Muscle layer of colon (tissue), 2 donors: ENCODE measurements around the gene AS3MT.
"Not testable (repeated sequence)": the region's sequence is repeated elsewhere in the genome, so short reads cannot be mapped to it uniquely, and the experiment has no call there.

Experiments
- H3K27ac ChIP-seq: one replicate; pipeline ENCODE4 v1.7.0; 2013; ENCODE audit warnings: low read depth, mild to moderate bottlenecking, low read length, moderate library complexity
- H3K27me3 ChIP-seq, 2 donors: one replicate each; pipeline ENCODE4 v1.7.0; 2013; ENCODE audit warnings: low read length in 2 of 2, mild to moderate bottlenecking in 2 of 2; ENCODE audit not compliant: insufficient read depth in 2 of 2, control insufficient read depth in 1 of 2
- H3K36me3 ChIP-seq: one replicate; pipeline ENCODE4 v1.7.0; 2013; ENCODE audit warnings: mild to moderate bottlenecking, low read length; ENCODE audit not compliant: insufficient read depth
- H3K4me1 ChIP-seq: one replicate; pipeline ENCODE4 v1.7.0; 2013; ENCODE audit warnings: mild to moderate bottlenecking, low read length; ENCODE audit not compliant: insufficient read depth
- H3K4me3 ChIP-seq, 2 donors: one replicate each; pipeline ENCODE4 v1.7.0; 2013; ENCODE audit warnings: low read length in 2 of 2, low read depth in 1 of 2, mild to moderate bottlenecking in 1 of 2, moderate library complexity in 1 of 2
- H3K9ac ChIP-seq: one replicate; pipeline ENCODE4 v1.7.0; 2013; ENCODE audit warnings: low read length
- H3K9me3 ChIP-seq: one replicate; pipeline ENCODE4 v1.7.0; 2013; ENCODE audit warnings: mild to moderate bottlenecking, low read length
- donor health status: abdominal sarcoma.
- donor health status: Adenocarcinoma of cecum.

AS3MT gene, protein sequence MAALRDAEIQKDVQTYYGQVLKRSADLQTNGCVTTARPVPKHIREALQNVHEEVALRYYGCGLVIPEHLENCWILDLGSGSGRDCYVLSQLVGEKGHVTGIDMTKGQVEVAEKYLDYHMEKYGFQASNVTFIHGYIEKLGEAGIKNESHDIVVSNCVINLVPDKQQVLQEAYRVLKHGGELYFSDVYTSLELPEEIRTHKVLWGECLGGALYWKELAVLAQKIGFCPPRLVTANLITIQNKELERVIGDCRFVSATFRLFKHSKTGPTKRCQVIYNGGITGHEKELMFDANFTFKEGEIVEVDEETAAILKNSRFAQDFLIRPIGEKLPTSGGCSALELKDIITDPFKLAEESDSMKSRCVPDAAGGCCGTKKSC

GRCh38 chr10:102869258-102870198, at the start of gene AS3MT:
AS3MT (plus strand) TSS chr10:102869470; CDS start chr10:102869593, 123 bp downstream.
- Histone ChIP-seq H3K9me3 (no peaks in the 10 kb centered on the region), H3K27ac (peak within 1 kb of the TSS; percentile 66), H3K9ac (peak within 1 kb of the TSS; percentile 50), H3K4me3 (peak within 1 kb of the TSS; percentile 70 to 74), H3K27me3 (no peaks in the 10 kb centered on the region), H3K4me1 (no peaks in the 10 kb centered on the region), H3K36me3 (peaks cover 3% of the 10 kb centered on the region)

GRCh38 chr10:102820008-102820407, 49.3 kb upstream of the AS3MT start:
- H3K27ac ChIP-seq, H3K36me3 ChIP-seq, H3K27me3 ChIP-seq, H3K4me3 ChIP-seq, H3K9ac ChIP-seq, H3K9me3 ChIP-seq: not testable (repeated sequence)
- H3K4me1 ChIP-seq, result peaks cover 21% of the 10 kb centered on the region

DNA sequence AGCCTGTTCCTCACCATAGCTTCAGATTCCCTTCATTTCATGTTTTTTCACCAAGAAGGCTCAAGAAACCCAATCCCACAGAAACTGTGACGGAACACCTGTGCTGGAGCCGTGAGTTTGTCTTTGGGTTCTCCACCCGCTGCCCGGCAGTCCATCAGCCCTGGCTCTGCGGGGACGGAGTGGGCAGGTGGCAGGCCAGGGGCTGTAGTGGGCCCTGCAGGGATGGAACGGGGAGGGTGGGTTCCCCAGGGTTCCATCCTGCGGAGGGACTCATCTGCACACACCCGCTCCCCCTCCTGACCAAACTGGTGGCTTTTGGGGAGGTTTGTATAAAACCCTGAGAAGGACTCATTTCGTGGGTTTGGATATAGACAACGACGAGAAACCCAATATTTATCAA, 47.0 kb upstream of the AS3MT start:
- Histone ChIP-seq H3K4me3 (no peak overlapping the region), H3K9me3 (no peaks in the 10 kb centered on the region), H3K9ac (no peak overlapping the region), H3K36me3 (no peaks in the 10 kb centered on the region), H3K27me3 (no peaks in the 10 kb centered on the region), H3K27ac (no peak overlapping the region), H3K4me1 (peaks cover 6% of the 10 kb centered on the region)

- no peak overlapping the region for H3K4me3 ChIP-seq
- no peaks in the 10 kb centered on the region for H3K36me3 ChIP-seq
- H3K9me3 ChIP-seq, result no peaks in the 10 kb centered on the region
- no peaks in the 10 kb centered on the region for H3K4me1 ChIP-seq
- no peaks in the 10 kb centered on the region for H3K27me3 ChIP-seq
- no peak overlapping the region for H3K9ac ChIP-seq
- no peak overlapping the region for H3K27ac ChIP-seq
These were observed 44.6 kb upstream of the AS3MT start for GRCh38 chr10:102824664-102825063.

DNA sequence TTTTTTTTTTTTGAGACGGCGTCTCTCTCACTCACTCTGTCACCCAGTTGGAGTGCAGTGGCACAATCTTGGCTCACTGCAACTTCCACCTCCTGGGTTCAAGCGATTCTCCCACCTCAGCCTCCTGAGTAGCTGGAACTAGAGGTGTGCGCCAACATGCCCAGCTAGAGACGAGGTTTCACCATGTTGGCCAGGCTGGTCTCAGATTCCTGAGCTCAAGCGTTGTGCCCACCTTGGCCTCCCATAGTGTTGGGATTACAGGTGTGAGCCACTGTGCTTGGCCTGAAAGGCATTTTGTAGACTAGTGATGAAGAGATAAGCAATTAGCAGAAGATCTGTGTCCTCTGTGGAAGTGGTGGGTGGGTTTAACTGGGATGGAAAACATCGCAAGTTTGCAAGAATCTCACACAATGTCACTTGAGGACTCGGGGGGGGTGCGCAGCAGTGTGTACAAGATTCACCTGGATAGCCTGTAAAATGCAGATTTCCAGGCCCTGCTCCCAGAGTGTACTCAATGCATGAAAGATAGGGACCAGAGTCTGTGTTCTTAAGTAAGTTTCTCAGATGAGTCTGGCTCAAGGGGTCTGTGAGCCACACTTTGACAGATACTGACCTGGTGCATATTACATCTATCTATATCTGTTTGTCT, 43.0 kb upstream of the AS3MT start:
- Histone ChIP-seq H3K36me3 (no peaks in the 10 kb centered on the region), H3K27ac (no peak overlapping the region)

DNA sequence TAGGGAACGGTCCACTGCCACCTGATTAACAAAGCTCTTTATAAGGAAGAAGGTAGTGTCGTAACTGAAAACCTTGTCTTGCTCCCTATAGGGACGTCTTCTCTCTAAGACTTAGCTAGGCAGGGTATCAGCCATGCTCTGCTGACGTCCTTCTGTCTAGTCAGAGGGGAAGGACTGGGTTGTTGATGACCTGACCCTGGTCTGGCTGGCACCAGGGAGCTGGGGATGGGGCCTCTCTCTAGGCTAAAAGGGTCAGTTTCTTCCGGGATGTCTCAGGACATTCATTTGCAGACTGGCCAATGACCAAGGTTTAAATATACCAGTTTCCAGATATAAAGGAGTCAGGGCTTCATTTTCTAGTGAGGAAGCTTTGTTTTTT, 41.7 kb upstream of the AS3MT start:
- Histone ChIP-seq H3K9ac (no peak overlapping the region), H3K9me3 (no peaks in the 10 kb centered on the region), H3K27ac (no peak overlapping the region), H3K27me3 (no peaks in the 10 kb centered on the region), H3K4me1 (no peaks in the 10 kb centered on the region), H3K4me3 (no peak overlapping the region), H3K36me3 (no peaks in the 10 kb centered on the region)

More for the DNA sequence above, 43.0 kb upstream of the AS3MT start:
- H3K9ac ChIP-seq, result no peak overlapping the region
- no peaks in the 10 kb centered on the region for H3K4me1 ChIP-seq
- H3K9me3 ChIP-seq, result no peaks in the 10 kb centered on the region
- no peak overlapping the region for H3K4me3 ChIP-seq
- no peaks in the 10 kb centered on the region for H3K27me3 ChIP-seq

GRCh38 chr10:102831322-102832071, 37.8 kb upstream of the AS3MT start:
- H3K27ac ChIP-seq, result no peak overlapping the region
- no peaks in the 10 kb centered on the region for H3K36me3 ChIP-seq
- H3K4me1 ChIP-seq, result peaks cover 7% of the 10 kb centered on the region
- no peak overlapping the region for H3K9ac ChIP-seq
- no peaks in the 10 kb centered on the region for H3K9me3 ChIP-seq
- H3K27me3 ChIP-seq, result no peaks in the 10 kb centered on the region
- H3K4me3 ChIP-seq, result no peak overlapping the region

DNA sequence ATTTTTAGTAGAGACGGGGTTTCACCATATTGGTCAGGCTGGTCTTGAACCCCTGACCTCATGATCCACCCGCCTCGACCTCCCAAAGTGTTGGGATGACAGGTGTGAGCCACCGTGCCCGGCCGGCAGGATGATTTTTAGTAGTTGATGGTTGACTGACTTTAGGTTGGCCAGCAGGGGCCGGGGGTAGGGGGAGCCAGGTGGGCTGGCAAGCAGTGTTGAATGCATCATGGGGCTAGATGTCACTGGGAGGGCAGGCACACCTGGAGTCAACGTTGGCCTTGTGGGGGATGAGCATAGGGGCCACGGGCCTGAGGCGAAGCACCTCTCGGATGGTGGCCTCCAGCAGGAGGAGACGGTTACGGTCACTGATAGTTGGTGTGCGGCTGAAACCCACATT, 37.0 kb upstream of the AS3MT start:
- Histone ChIP-seq H3K27me3 (no peaks in the 10 kb centered on the region), H3K9ac (no peak overlapping the region), H3K4me1 (peaks cover 7% of the 10 kb centered on the region), H3K4me3 (no peak overlapping the region), H3K9me3 (no peaks in the 10 kb centered on the region), H3K36me3 (no peaks in the 10 kb centered on the region), H3K27ac (no peak overlapping the region)

GRCh38 chr10:102832987-102833386, 36.3 kb upstream of the AS3MT start:
- Histone ChIP-seq H3K36me3 (no peaks in the 10 kb centered on the region), H3K27me3 (no peaks in the 10 kb centered on the region), H3K27ac (no peak overlapping the region), H3K4me3 (no peak overlapping the region), H3K4me1 (peaks cover 7% of the 10 kb centered on the region), H3K9ac (no peak overlapping the region), H3K9me3 (no peaks in the 10 kb centered on the region)

GRCh38 chr10:102834143-102834542, 35.1 kb upstream of the AS3MT start:
- H3K36me3 ChIP-seq, result no peaks in the 10 kb centered on the region
- H3K4me3 ChIP-seq, result no peak overlapping the region
- peaks cover 7% of the 10 kb centered on the region for H3K4me1 ChIP-seq
- no peak overlapping the region for H3K27ac ChIP-seq
- no peaks in the 10 kb centered on the region for H3K9me3 ChIP-seq
- H3K27me3 ChIP-seq, result no peaks in the 10 kb centered on the region
- H3K9ac ChIP-seq, result no peak overlapping the region
